ENCODE results near the gene ASAP3.

DNA sequence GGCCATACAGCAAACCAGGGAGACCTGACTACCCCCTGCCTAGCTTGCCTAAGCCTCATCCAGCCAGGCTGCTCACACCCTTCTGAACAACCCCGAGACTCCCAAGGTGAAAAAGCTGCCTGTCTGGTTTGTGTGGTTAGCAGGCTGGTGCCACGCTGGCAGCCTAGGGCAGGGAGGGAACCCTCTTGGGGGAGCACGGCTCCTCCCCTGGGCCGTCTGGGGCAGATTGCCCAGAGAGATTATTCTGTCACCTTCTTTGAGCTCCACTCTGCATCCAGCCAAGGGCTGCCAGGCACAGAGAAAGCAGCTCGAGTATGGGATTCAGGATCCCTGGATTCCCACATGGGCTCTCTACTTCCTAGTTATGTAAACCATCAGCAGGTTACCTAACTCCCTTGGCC lies 32.0 kb downstream of the ASAP3 start:
- TF ChIP-seq, protein P1, sequence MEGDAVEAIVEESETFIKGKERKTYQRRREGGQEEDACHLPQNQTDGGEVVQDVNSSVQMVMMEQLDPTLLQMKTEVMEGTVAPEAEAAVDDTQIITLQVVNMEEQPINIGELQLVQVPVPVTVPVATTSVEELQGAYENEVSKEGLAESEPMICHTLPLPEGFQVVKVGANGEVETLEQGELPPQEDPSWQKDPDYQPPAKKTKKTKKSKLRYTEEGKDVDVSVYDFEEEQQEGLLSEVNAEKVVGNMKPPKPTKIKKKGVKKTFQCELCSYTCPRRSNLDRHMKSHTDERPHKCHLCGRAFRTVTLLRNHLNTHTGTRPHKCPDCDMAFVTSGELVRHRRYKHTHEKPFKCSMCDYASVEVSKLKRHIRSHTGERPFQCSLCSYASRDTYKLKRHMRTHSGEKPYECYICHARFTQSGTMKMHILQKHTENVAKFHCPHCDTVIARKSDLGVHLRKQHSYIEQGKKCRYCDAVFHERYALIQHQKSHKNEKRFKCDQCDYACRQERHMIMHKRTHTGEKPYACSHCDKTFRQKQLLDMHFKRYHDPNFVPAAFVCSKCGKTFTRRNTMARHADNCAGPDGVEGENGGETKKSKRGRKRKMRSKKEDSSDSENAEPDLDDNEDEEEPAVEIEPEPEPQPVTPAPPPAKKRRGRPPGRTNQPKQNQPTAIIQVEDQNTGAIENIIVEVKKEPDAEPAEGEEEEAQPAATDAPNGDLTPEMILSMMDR (IDR thresholded peaks at IDR 0.05), result no peak
- TF ChIP-seq POLR2A (IDR thresholded peaks at IDR 0.05), result no peak
